ENCODE data around the gene MTUS2. TPM values are rescaled to one million over a fixed set of nuclear protein-coding genes. Genes with fewer than 3 reads are reported as not detected.

The MTUS2 gene
- total RNA-seq, 4 donors from 2014 or later, result 0.26 to 0.72 (median 0.38) TPM; not detected in 1

- DNase-seq (ENCODE audit: low spot score in 2 of 2), result no peak
- Histone ChIP-seq H3K27ac (no peak overlapping the region), H3K27me3 (no peaks in the 10 kb centered on the region), H3K9me3 (no peaks in the 10 kb centered on the region), H3K4me1 (no peaks in the 10 kb centered on the region), H3K36me3 (no peaks in the 10 kb centered on the region), H3K4me3 (no peak overlapping the region)
- WGBS, result 66% methylated on average over 2 of the region's 2 CpGs
- TF ChIP-seq EP300 (IDR thresholded peaks at IDR 0.05) (no peak), CTCF (IDR thresholded peaks at IDR 0.05) (no peak), POLR2A (IDR thresholded peaks at IDR 0.05) (no peak), POLR2AphosphoS5 (IDR thresholded peaks at IDR 0.05) (no peak)
These were observed 135.3 kb downstream of the MTUS2 start for GRCh38 chr13:28955264-28955966.

GRCh38 chr13:28958018-28958417 is 137.9 kb downstream of the MTUS2 start:
- Histone ChIP-seq H3K36me3 (no peaks in the 10 kb centered on the region), H3K27ac (no peak overlapping the region), H3K4me1 (no peaks in the 10 kb centered on the region), H3K4me3 (no peak overlapping the region), H3K27me3 (no peaks in the 10 kb centered on the region), H3K9me3 (no peaks in the 10 kb centered on the region)
- TF ChIP-seq POLR2AphosphoS5 (IDR thresholded peaks at IDR 0.05) (no peak), CTCF (IDR thresholded peaks at IDR 0.05) (no peak)
- 61% methylated on average over 11 of the region's 11 CpGs for WGBS
- no peak for DNase-seq (ENCODE audit: low spot score in 2 of 2)

- TF ChIP-seq EP300 (IDR thresholded peaks at IDR 0.05) (no peak), POLR2A (IDR thresholded peaks at IDR 0.05) (no peak), CTCF (IDR thresholded peaks at IDR 0.05) (no peak), POLR2AphosphoS5 (IDR thresholded peaks at IDR 0.05) (no peak)
- H3K9me3 ChIP-seq, result no peaks in the 10 kb centered on the region
- 84% methylated on average over 3 of the region's 3 CpGs for WGBS
- no peaks in the 10 kb centered on the region for H3K27me3 ChIP-seq
- no peak for DNase-seq (ENCODE audit: low spot score in 2 of 2)
- H3K4me3 ChIP-seq, result no peak overlapping the region
- H3K4me1 ChIP-seq, result no peaks in the 10 kb centered on the region
- H3K27ac ChIP-seq, result no peak overlapping the region
- no peaks in the 10 kb centered on the region for H3K36me3 ChIP-seq
These were observed 138.3 kb downstream of the MTUS2 start for GRCh38 chr13:28958441-28958840.

- WGBS, result 70% methylated on average over 1 of the region's 1 CpG
- Histone ChIP-seq H3K27ac (no peak overlapping the region), H3K36me3 (no peaks in the 10 kb centered on the region)
These were observed 143.9 kb downstream of the MTUS2 start for GRCh38 chr13:28964052-28964451.

GRCh38 chr13:28964803-28965202 is 144.7 kb downstream of the MTUS2 start:
- H3K4me3 ChIP-seq, result no peak overlapping the region
- no peaks in the 10 kb centered on the region for H3K36me3 ChIP-seq
- H3K27me3 ChIP-seq, result no peaks in the 10 kb centered on the region
- no peak for TF ChIP-seq EP300 (IDR thresholded peaks at IDR 0.05)
- TF ChIP-seq POLR2AphosphoS5 (IDR thresholded peaks at IDR 0.05), result no peak
- TF ChIP-seq POLR2A (IDR thresholded peaks at IDR 0.05), result no peak
- TF ChIP-seq CTCF (IDR thresholded peaks at IDR 0.05), result no peak
- 81% methylated on average over 8 of the region's 8 CpGs for WGBS
- H3K27ac ChIP-seq, result no peak overlapping the region
- H3K4me1 ChIP-seq, result no peaks in the 10 kb centered on the region
- DNase-seq (ENCODE audit: low spot score in 2 of 2), result no peak
- H3K9me3 ChIP-seq, result no peaks in the 10 kb centered on the region

More at GRCh38 chr13:28964052-28964451, 143.9 kb downstream of the MTUS2 start:
- Histone ChIP-seq H3K4me3 (no peak overlapping the region), H3K27me3 (no peaks in the 10 kb centered on the region), H3K9me3 (no peaks in the 10 kb centered on the region), H3K4me1 (no peaks in the 10 kb centered on the region)
- no peak for TF ChIP-seq POLR2A (IDR thresholded peaks at IDR 0.05)
- TF ChIP-seq POLR2AphosphoS5 (IDR thresholded peaks at IDR 0.05), result no peak
- no peak for TF ChIP-seq EP300 (IDR thresholded peaks at IDR 0.05)
- TF ChIP-seq CTCF (IDR thresholded peaks at IDR 0.05), result no peak
- DNase-seq (ENCODE audit: low spot score in 2 of 2), result no peak

All from suprapubic skin (tissue), 4 donors.